Ectodermal cell (in vitro differentiated cells): ENCODE measurements around the gene MXRA5.
"Not testable (repeated sequence)": the region's sequence is repeated elsewhere in the genome, so short reads cannot be mapped to it uniquely, and the experiment has no call there.

ENCODE experiments used
- H3K27ac ChIP-seq: 2 replicates; pipeline ENCODE4 v1.7.0; 2013; ENCODE audit warnings: mild to moderate bottlenecking, low read depth, low read length; ENCODE audit not compliant: insufficient read depth, poor library complexity, severe bottlenecking
- H3K27me3 ChIP-seq: 2 replicates; pipeline ENCODE4 v1.7.0; 2013; ENCODE audit warnings: mild to moderate bottlenecking, low read length; ENCODE audit not compliant: insufficient read depth, control insufficient read depth, poor library complexity, severe bottlenecking
- H3K36me3 ChIP-seq: one replicate; pipeline ENCODE4 v1.7.0; 2013; ENCODE audit warnings: low read length; ENCODE audit not compliant: control insufficient read depth, insufficient read depth
- H3K4me1 ChIP-seq: one replicate; pipeline ENCODE4 v1.7.0; 2013; ENCODE audit warnings: low read length; ENCODE audit not compliant: control insufficient read depth, insufficient read depth
- H3K4me3 ChIP-seq: 2 replicates; pipeline ENCODE4 v1.7.0; 2013; ENCODE audit warnings: low read depth, low read length, control low read depth; ENCODE audit not compliant: insufficient read depth
- H3K9me3 ChIP-seq: 2 replicates; pipeline ENCODE4 v1.7.0; 2013; ENCODE audit warnings: mild to moderate bottlenecking, low read length, moderate library complexity; ENCODE audit not compliant: control insufficient read depth
- WGBS, 2 experiments: methylation state at CpG; one replicate each; pipeline ENCODE4 v1.1.7; 2013; ENCODE audit warnings: missing lambda C conversion rate in 2 of 2; 5-methylcytosine and 5-hydroxymethylcytosine counted together

The MXRA5 gene

DNA sequence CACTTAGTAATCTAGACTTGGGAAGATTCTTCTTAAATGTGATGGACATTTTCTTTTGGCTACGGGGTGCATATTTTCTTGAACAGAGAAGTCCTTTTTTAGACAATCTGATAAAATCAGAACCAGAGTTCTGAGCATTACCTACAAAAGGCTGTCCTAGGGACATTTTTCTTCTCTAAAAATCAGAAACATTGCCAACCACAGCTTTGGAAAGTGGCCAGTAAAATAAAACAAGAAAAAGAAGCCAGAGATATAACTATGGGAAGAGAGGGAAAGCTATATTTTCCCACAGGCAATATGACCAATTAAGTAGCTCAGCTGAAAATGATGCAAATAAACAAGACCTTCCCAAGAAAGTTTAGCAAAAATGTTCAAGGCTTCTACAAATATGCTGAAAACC, 55.9 kb downstream of the MXRA5 start:
- no peaks in the 10 kb centered on the region for H3K27me3 ChIP-seq
- WGBS, 2 experiments = 100% methylated on average over 1 of the region's 1 CpG; no CpG with 5 or more reads in 1 of the 2 experiments
- no peak overlapping the region for H3K4me3 ChIP-seq
- H3K27ac ChIP-seq = no peak overlapping the region
- no peaks in the 10 kb centered on the region for H3K36me3 ChIP-seq
- H3K4me1 ChIP-seq = no peaks in the 10 kb centered on the region
- no peaks in the 10 kb centered on the region for H3K9me3 ChIP-seq

DNA sequence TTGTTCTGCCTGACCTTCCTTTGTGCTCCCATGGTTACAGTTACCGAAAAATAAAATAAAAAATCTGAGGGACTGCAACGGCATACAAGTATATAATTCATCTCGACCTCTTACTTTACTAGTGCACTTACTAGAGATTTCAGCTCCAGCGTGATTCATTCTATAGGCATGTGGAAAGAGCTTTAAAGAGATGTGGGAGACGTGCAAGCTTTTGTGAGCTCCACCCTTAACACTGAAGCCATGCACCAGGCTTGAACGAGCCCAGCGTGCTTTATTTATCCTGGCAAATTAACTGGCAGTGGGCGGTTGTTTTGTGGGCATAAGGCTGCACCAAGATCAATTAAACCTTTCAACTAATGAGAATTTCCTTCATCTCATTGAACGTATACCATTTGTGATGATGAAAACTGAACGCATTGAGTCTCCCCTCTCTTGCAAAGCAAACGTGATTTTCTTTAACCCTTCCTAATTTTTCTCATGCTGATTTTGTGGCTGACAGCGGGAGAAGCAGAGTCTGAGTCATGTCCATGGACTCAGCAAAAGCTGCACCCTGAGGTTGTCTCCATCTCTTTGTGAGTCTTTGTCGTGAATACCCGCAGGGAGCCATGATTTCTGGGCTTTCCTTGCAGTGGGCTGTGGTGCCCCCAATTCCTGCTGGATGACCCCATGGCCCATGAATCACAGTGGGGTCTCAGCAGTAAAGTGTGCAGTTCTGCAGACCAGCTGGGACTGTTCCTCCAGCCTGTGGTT, 60.1 kb downstream of the MXRA5 start:
- WGBS, 2 experiments = 53 to 54% methylated on average over 12 to 13 of the region's 14 CpGs
- no peaks in the 10 kb centered on the region for H3K9me3 ChIP-seq
- no peaks in the 10 kb centered on the region for H3K36me3 ChIP-seq
- no peak overlapping the region for H3K4me3 ChIP-seq
- H3K27ac ChIP-seq = no peak overlapping the region
- H3K4me1 ChIP-seq = no peaks in the 10 kb centered on the region
- H3K27me3 ChIP-seq = no peaks in the 10 kb centered on the region

- H3K9me3 ChIP-seq = no peaks in the 10 kb centered on the region
- H3K27me3 ChIP-seq = no peaks in the 10 kb centered on the region
- H3K36me3 ChIP-seq = no peaks in the 10 kb centered on the region
- H3K4me3 ChIP-seq = no peak overlapping the region
- H3K4me1 ChIP-seq = no peaks in the 10 kb centered on the region
- H3K27ac ChIP-seq = no peak overlapping the region
- 0% methylated on average over 1 of the region's 1 CpG for WGBS, 2 experiments
Observed at GRCh38 chrX:3280706-3281105, 65.7 kb downstream of the MXRA5 start.

DNA sequence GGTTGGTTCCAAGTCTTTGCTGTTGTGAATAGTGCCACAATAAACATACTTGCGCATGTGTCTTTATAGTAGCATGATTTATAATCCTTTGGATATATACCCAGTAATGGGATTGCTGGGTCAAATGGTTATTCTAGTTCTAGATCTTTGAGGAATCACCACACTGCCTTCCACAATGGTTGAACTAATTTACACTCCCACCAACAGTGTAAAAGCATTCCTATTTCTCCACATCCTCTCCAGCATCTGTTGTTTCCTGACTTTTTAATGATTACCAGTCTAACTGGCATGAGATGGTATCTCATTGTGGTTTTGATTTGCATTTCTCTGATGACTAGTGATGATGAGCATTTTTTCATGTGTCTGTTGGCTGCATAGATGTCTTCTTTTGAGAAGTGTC, 72.8 kb downstream of the MXRA5 start:
- H3K4me3 ChIP-seq, H3K36me3 ChIP-seq, H3K4me1 ChIP-seq, H3K9me3 ChIP-seq, H3K27ac ChIP-seq, H3K27me3 ChIP-seq: not testable (repeated sequence)
- WGBS, 2 experiments = no CpG with 5 or more reads among the region's 1 CpG

DNA sequence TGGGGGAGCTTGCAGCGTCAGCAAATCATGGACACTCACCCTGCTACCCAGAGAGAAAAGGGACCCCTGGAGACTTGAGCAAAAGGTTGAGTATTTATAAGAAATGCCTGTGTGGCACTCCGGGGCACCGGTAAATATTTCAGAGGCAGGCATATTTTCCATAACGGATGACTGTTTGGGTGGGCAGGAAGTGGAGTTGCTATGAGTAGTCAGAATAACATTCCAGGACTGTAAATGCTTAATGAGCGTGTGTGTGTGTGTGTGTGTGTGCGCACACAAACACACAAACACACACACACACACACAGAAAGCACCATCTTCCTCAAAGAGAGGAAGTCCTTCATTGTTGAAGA, 74.6 kb downstream of the MXRA5 start:
- H3K4me3 ChIP-seq = no peak overlapping the region
- no peak overlapping the region for H3K27ac ChIP-seq
- H3K9me3 ChIP-seq = no peaks in the 10 kb centered on the region
- no peaks in the 10 kb centered on the region for H3K36me3 ChIP-seq
- no peaks in the 10 kb centered on the region for H3K4me1 ChIP-seq
- 63 to 66% methylated on average over 4 of the region's 6 CpGs for WGBS, 2 experiments
- no peaks in the 10 kb centered on the region for H3K27me3 ChIP-seq

GRCh38 chrX:3271183-3271833, 75.1 kb downstream of the MXRA5 start:
- WGBS, 2 experiments = 86 to 88% methylated on average over 12 of the region's 12 CpGs
- Histone ChIP-seq H3K4me1 (no peaks in the 10 kb centered on the region), H3K36me3 (no peaks in the 10 kb centered on the region), H3K9me3 (no peaks in the 10 kb centered on the region), H3K27me3 (no peaks in the 10 kb centered on the region), H3K4me3 (no peak overlapping the region), H3K27ac (no peak overlapping the region)

GRCh38 chrX:3268829-3269228, 77.6 kb downstream of the MXRA5 start:
- H3K9me3 ChIP-seq = no peaks in the 10 kb centered on the region
- no peaks in the 10 kb centered on the region for H3K4me1 ChIP-seq
- no peak overlapping the region for H3K4me3 ChIP-seq
- no peaks in the 10 kb centered on the region for H3K27me3 ChIP-seq
- H3K27ac ChIP-seq = no peak overlapping the region
- 61 to 81% methylated on average over 2 to 3 of the region's 3 CpGs for WGBS, 2 experiments
- no peaks in the 10 kb centered on the region for H3K36me3 ChIP-seq

- Histone ChIP-seq H3K4me3 (no peak overlapping the region), H3K36me3 (no peaks in the 10 kb centered on the region), H3K27me3 (no peaks in the 10 kb centered on the region), H3K9me3 (no peaks in the 10 kb centered on the region), H3K27ac (no peak overlapping the region), H3K4me1 (no peaks in the 10 kb centered on the region)
- 84 to 94% methylated on average over 2 of the region's 2 CpGs for WGBS, 2 experiments
Observed at GRCh38 chrX:3263681-3264126, 82.7 kb downstream of the MXRA5 start.

- Histone ChIP-seq H3K36me3 (no peaks in the 10 kb centered on the region), H3K9me3 (no peaks in the 10 kb centered on the region), H3K4me1 (no peaks in the 10 kb centered on the region), H3K27me3 (no peaks in the 10 kb centered on the region), H3K4me3 (no peak overlapping the region), H3K27ac (no peak overlapping the region)
- 100% methylated on average over 1 of the region's 1 CpG; no CpG with 5 or more reads in 1 of the 2 experiments for WGBS, 2 experiments
Observed at GRCh38 chrX:3262901-3263300, 83.6 kb downstream of the MXRA5 start.
